Measurements from ENCODE around the gene PSENEN.

Gene PSENEN

DNA sequence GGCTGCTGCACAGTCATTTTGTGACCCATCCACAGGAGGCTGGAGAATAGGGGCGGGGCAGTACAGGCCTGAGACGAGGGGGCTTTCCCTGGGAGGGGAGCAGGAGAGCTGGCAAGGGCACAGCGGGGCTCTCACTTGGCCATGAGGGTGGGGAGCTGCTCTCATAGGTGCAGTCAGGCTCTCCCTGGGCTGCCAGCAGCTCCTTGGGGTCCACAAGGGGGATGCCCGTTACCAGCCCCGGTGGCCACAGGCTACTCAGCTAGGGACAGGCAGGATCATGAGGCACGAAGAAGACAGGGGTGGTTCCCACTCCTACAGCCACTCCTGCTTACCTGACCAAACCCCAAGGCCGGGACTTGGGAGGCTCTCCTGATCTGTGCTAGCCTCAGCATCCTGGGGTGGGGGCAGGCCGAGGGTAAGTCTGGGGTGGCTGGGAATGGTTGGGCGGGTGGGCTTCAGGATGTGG is 46.4 kb downstream of the PSENEN start:
- TF ChIP-seq ZNF70 (CRISPR knock-in tag; IDR thresholded peaks at IDR 0.05) (no peak), PPARA (CRISPR knock-in tag; IDR thresholded peaks at IDR 0.05; ENCODE audit: borderline replicate concordance) (no peak), ZNF565 (CRISPR knock-in tag; conservative IDR thresholded peaks at IDR 0.05; ENCODE audit: low read depth) (no peak), SNAI2 (CRISPR knock-in tag; IDR thresholded peaks at IDR 0.05) (no peak), ZFP30 (CRISPR knock-in tag; IDR thresholded peaks at IDR 0.05) (no peak), GLIS3 (CRISPR knock-in tag; IDR thresholded peaks at IDR 0.05) (no peak), BACH2 (CRISPR knock-in tag; IDR thresholded peaks at IDR 0.05; ENCODE audit: borderline replicate concordance) (no peak), ZC3H10 (CRISPR knock-in tag; IDR thresholded peaks at IDR 0.05) (no peak), ISL1 (CRISPR knock-in tag; IDR thresholded peaks at IDR 0.05) (no peak)
- TF ChIP-seq, protein P1, sequence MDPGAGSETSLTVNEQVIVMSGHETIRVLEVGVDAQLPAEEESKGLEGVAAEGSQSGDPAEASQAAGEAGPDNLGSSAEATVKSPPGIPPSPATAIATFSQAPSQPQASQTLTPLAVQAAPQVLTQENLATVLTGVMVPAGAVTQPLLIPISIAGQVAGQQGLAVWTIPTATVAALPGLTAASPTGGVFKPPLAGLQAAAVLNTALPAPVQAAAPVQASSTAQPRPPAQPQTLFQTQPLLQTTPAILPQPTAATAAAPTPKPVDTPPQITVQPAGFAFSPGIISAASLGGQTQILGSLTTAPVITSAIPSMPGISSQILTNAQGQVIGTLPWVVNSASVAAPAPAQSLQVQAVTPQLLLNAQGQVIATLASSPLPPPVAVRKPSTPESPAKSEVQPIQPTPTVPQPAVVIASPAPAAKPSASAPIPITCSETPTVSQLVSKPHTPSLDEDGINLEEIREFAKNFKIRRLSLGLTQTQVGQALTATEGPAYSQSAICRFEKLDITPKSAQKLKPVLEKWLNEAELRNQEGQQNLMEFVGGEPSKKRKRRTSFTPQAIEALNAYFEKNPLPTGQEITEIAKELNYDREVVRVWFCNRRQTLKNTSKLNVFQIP (CRISPR knock-in tag; IDR thresholded peaks at IDR 0.05; ENCODE audit: borderline replicate concordance, low read depth) = no peak
- TF ChIP-seq, protein P2, sequence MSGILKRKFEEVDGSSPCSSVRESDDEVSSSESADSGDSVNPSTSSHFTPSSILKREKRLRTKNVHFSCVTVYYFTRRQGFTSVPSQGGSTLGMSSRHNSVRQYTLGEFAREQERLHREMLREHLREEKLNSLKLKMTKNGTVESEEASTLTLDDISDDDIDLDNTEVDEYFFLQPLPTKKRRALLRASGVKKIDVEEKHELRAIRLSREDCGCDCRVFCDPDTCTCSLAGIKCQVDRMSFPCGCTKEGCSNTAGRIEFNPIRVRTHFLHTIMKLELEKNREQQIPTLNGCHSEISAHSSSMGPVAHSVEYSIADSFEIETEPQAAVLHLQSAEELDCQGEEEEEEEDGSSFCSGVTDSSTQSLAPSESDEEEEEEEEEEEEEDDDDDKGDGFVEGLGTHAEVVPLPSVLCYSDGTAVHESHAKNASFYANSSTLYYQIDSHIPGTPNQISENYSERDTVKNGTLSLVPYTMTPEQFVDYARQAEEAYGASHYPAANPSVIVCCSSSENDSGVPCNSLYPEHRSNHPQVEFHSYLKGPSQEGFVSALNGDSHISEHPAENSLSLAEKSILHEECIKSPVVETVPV (CRISPR knock-in tag; IDR thresholded peaks at IDR 0.05) = no peak
- TF ChIP-seq, protein P3, sequence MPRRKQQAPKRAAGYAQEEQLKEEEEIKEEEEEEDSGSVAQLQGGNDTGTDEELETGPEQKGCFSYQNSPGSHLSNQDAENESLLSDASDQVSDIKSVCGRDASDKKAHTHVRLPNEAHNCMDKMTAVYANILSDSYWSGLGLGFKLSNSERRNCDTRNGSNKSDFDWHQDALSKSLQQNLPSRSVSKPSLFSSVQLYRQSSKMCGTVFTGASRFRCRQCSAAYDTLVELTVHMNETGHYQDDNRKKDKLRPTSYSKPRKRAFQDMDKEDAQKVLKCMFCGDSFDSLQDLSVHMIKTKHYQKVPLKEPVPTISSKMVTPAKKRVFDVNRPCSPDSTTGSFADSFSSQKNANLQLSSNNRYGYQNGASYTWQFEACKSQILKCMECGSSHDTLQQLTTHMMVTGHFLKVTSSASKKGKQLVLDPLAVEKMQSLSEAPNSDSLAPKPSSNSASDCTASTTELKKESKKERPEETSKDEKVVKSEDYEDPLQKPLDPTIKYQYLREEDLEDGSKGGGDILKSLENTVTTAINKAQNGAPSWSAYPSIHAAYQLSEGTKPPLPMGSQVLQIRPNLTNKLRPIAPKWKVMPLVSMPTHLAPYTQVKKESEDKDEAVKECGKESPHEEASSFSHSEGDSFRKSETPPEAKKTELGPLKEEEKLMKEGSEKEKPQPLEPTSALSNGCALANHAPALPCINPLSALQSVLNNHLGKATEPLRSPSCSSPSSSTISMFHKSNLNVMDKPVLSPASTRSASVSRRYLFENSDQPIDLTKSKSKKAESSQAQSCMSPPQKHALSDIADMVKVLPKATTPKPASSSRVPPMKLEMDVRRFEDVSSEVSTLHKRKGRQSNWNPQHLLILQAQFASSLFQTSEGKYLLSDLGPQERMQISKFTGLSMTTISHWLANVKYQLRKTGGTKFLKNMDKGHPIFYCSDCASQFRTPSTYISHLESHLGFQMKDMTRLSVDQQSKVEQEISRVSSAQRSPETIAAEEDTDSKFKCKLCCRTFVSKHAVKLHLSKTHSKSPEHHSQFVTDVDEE (CRISPR knock-in tag; IDR thresholded peaks at IDR 0.05) = no peak
- ATAC-seq = no peak

DNA sequence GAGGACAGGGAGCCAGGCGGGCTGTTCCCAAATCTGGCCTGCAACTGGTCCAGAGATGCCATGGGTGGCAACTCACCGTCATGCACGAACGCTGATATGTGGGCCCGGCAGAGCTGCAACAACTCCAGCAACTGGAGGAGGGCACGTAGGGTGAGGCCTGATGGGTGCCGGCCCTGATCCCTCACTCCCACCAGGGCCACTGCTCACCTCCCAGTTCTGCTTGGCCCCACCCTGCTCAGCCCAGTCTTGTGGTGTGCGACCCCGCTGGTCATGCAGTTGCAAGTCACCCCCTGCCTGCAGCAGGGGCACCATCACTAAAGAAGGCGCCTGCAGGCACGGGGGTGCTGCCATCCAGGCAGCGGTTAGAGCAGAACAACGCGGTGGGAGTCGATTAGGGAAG is 46.9 kb downstream of the PSENEN start:
- ATAC-seq = no peak

More for the DNA sequence above, 46.9 kb downstream of the PSENEN start:
- TF ChIP-seq ARNTL (CRISPR knock-in tag; IDR thresholded peaks at IDR 0.05; ENCODE audit: borderline replicate concordance, low read depth) = no peak
- TF ChIP-seq, protein P4, sequence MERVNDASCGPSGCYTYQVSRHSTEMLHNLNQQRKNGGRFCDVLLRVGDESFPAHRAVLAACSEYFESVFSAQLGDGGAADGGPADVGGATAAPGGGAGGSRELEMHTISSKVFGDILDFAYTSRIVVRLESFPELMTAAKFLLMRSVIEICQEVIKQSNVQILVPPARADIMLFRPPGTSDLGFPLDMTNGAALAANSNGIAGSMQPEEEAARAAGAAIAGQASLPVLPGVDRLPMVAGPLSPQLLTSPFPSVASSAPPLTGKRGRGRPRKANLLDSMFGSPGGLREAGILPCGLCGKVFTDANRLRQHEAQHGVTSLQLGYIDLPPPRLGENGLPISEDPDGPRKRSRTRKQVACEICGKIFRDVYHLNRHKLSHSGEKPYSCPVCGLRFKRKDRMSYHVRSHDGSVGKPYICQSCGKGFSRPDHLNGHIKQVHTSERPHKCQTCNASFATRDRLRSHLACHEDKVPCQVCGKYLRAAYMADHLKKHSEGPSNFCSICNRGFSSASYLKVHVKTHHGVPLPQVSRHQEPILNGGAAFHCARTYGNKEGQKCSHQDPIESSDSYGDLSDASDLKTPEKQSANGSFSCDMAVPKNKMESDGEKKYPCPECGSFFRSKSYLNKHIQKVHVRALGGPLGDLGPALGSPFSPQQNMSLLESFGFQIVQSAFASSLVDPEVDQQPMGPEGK (CRISPR knock-in tag; IDR thresholded peaks at IDR 0.05; ENCODE audit: borderline replicate concordance) = no peak
- TF ChIP-seq ZNF70 (CRISPR knock-in tag; IDR thresholded peaks at IDR 0.05) = no peak
- TF ChIP-seq ZNF8 (CRISPR knock-in tag; IDR thresholded peaks at IDR 0.05) = no peak
- TF ChIP-seq, protein P3 (CRISPR knock-in tag; IDR thresholded peaks at IDR 0.05) = no peak
- no peak for TF ChIP-seq RARB (CRISPR knock-in tag; IDR thresholded peaks at IDR 0.05)
- no peak for TF ChIP-seq SNAI2 (CRISPR knock-in tag; IDR thresholded peaks at IDR 0.05)
- TF ChIP-seq PPARA (CRISPR knock-in tag; IDR thresholded peaks at IDR 0.05; ENCODE audit: borderline replicate concordance) = no peak
- no peak for TF ChIP-seq ZC3H10 (CRISPR knock-in tag; IDR thresholded peaks at IDR 0.05)
- TF ChIP-seq ESRRG (CRISPR knock-in tag; IDR thresholded peaks at IDR 0.05) = no peak
- TF ChIP-seq, protein P1 (CRISPR knock-in tag; IDR thresholded peaks at IDR 0.05; ENCODE audit: borderline replicate concordance, low read depth) = no peak
- no peak for TF ChIP-seq ZNF565 (CRISPR knock-in tag; conservative IDR thresholded peaks at IDR 0.05; ENCODE audit: low read depth)
- TF ChIP-seq, protein P5, sequence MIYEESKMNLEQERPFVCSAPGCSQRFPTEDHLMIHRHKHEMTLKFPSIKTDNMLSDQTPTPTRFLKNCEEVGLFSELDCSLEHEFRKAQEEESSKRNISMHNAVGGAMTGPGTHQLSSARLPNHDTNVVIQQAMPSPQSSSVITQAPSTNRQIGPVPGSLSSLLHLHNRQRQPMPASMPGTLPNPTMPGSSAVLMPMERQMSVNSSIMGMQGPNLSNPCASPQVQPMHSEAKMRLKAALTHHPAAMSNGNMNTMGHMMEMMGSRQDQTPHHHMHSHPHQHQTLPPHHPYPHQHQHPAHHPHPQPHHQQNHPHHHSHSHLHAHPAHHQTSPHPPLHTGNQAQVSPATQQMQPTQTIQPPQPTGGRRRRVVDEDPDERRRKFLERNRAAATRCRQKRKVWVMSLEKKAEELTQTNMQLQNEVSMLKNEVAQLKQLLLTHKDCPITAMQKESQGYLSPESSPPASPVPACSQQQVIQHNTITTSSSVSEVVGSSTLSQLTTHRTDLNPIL (CRISPR knock-in tag; IDR thresholded peaks at IDR 0.05; ENCODE audit: low read depth) = no peak
- no peak for TF ChIP-seq CSDC2 (CRISPR knock-in tag; IDR thresholded peaks at IDR 0.05)
- no peak for TF ChIP-seq BACH2 (CRISPR knock-in tag; IDR thresholded peaks at IDR 0.05; ENCODE audit: borderline replicate concordance)
- TF ChIP-seq, protein P2 (CRISPR knock-in tag; IDR thresholded peaks at IDR 0.05) = no peak
- TF ChIP-seq ZFP3 (CRISPR knock-in tag; IDR thresholded peaks at IDR 0.05) = no peak
- TF ChIP-seq TOX (CRISPR knock-in tag; IDR thresholded peaks at IDR 0.05; ENCODE audit: borderline replicate concordance) = no peak
- no peak for TF ChIP-seq ZFP30 (CRISPR knock-in tag; IDR thresholded peaks at IDR 0.05)
- no peak for TF ChIP-seq GLIS3 (CRISPR knock-in tag; IDR thresholded peaks at IDR 0.05)

Measured in SK-N-SH treated with all-trans-retinoic acid at 6 μM for 48 hours (cell line).